ENCODE measurements around the gene EDNRB.
"Not testable (repeated sequence)": the region's sequence is repeated elsewhere in the genome, so short reads cannot be mapped to it uniquely, and the experiment has no call there.

The EDNRB gene

GRCh38 chr13:77918391-77919245 lies at the start of gene EDNRB:
EDNRB (minus strand) TSS chr13:77918831; CDS start chr13:77918573, 258 bp downstream.
- in situ Hi-C loops (cut with MboI; ENCODE audit: low sequenced_read_pairs, unreplicated experiment), result no loop called here
- peak; percentile 43 for DNase-seq (ENCODE audit: low spot score)
- TF ChIP-seq CTCF (IDR thresholded peaks at IDR 0.05; ENCODE audit: borderline replicate concordance, control extremely low read depth, extremely low read depth, insufficient read depth, missing control alignments), result no peak

- no peak for DNase-seq (ENCODE audit: low spot score)
- no peak for TF ChIP-seq CTCF (IDR thresholded peaks at IDR 0.05; ENCODE audit: borderline replicate concordance, control extremely low read depth, extremely low read depth, insufficient read depth, missing control alignments)
- in situ Hi-C loops (cut with MboI; ENCODE audit: low sequenced_read_pairs, unreplicated experiment), result no loop called here
Measured at GRCh38 chr13:77966671-77967070, 48.0 kb upstream of the EDNRB start.

DNA sequence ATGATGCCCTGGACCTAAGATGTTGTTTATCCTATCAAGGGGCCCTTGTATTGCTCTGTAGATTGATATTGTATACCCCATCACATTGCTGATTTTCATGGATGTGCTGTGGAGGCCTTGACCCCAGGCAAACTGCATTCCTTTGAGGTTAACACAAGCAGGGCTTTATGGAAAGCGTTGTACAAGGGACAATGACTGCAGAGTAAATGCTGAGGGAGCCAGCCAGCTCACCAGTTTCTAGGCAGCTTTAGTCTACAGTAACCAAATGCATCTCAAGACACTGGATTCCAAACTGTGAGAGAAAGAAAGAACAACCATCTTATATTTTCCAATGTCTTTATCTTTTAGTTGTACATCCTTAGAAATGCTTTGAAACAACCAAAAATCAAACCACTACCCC lies 34.1 kb upstream of the EDNRB start:
- no peak for DNase-seq (ENCODE audit: low spot score)
- TF ChIP-seq CTCF (IDR thresholded peaks at IDR 0.05; ENCODE audit: borderline replicate concordance, control extremely low read depth, extremely low read depth, insufficient read depth, missing control alignments), result no peak
- in situ Hi-C loops (cut with MboI; ENCODE audit: low sequenced_read_pairs, unreplicated experiment), result no loop called here

DNA sequence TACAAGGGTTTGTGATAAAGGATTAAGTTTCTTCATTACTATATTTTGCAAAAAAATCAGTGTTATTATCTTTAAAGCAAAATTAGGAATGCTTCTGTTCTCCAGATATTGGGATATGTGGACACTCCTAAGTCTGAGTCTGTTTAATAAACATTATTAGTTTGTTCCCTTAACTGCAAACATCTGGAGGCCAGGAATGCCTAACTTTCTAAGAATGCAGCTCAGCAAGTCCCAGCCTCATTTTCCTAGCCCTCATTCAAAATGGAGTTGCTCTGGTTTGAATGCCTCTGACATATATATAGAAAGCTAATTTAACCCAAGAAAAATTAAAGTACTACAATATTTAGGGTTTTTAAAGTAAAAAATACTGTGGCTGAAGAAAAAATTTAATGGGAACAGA lies 33.6 kb upstream of the EDNRB start:
- no peak for TF ChIP-seq CTCF (IDR thresholded peaks at IDR 0.05; ENCODE audit: borderline replicate concordance, control extremely low read depth, extremely low read depth, insufficient read depth, missing control alignments)
- no peak for DNase-seq (ENCODE audit: low spot score)
- in situ Hi-C loops (cut with MboI; ENCODE audit: low sequenced_read_pairs, unreplicated experiment), result no loop called here

- no peak for TF ChIP-seq CTCF (IDR thresholded peaks at IDR 0.05; ENCODE audit: borderline replicate concordance, control extremely low read depth, extremely low read depth, insufficient read depth, missing control alignments)
- in situ Hi-C loops (cut with MboI; ENCODE audit: low sequenced_read_pairs, unreplicated experiment), result no loop called here
- no peak for DNase-seq (ENCODE audit: low spot score)
Measured at GRCh38 chr13:77946522-77946921, 27.9 kb upstream of the EDNRB start.

DNA sequence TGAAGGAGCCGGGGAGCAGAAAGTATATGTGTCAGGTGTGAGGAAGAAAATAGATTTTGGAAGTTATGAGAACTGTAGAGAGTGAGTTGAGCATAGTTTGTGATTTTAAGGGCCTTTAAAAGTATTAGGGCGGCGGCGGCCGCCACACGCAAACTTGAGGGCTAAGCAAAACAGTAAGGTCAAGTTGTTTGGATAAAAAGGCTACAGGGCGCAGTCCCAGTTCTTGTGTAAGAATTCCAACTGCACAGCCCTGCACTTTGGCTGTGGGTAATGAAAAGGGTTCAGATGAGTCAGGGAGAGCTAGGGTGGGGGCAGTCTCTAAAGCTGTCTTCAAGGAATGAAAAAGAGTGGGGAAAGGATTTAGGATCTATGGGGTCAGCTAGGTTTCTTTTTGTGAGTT lies 16.4 kb upstream of the EDNRB start:
- DNase-seq (ENCODE audit: low spot score); in situ Hi-C loops (cut with MboI; ENCODE audit: low sequenced_read_pairs, unreplicated experiment): not testable (repeated sequence)

GRCh38 chr13:77930430-77930829 lies 11.8 kb upstream of the EDNRB start:
- in situ Hi-C loops (cut with MboI; ENCODE audit: low sequenced_read_pairs, unreplicated experiment), result no loop called here
- no peak for TF ChIP-seq CTCF (IDR thresholded peaks at IDR 0.05; ENCODE audit: borderline replicate concordance, control extremely low read depth, extremely low read depth, insufficient read depth, missing control alignments)
- no peak for DNase-seq (ENCODE audit: low spot score)
